Measurements from ENCODE around the gene ATCAY. TPM values are rescaled to one million over a fixed set of nuclear protein-coding genes. Genes with fewer than 3 reads are reported as not detected.

The ATCAY gene
- total RNA-seq, 4 donors from 2014 or later = not detected

DNA sequence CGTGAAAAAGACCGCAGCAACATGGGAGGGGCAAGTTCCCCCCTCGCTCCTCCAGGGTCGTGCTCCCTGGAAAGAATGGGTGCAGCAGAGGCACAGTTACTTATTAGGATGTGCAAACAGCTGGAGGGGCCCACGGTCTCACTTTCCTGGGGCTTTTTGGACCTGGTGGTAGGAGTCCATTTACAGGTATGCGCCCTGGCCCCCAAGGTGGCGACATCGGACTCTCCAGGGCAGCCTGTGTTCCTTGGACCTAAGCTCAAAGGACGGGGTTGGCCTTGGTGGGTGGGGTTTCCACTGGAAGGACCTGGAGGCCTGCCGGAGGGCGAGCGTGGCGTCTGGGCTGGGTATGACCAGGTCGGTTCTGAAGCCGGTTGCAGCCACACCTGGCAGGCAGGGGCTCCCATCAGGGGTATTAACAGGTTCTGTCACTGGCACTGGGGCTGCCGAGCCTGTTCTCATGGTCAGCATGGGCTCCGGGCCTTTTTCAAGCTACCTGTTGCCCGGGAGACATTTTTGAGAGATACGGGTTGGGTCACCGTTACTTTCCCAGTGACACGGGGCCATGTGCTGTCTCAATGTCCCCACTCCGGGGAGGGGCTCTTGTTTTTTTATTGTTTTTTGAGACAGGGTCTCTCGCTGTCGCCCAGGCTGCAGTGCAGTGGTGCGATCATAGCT lies 17.5 kb upstream of the ATCAY start:
- Histone ChIP-seq H3K4me3 (no peak overlapping the region), H3K4me1 (no peaks in the 10 kb centered on the region), H3K27me3 (peaks cover 0 to 41% (median 2%) of the 10 kb centered on the region in 4 donors), H3K36me3 (no peaks in the 10 kb centered on the region), H3K9me3 (no peaks in the 10 kb centered on the region), H3K27ac (no peak overlapping the region)
- no peak for DNase-seq
- intact Hi-C loops (cut with DNase I) = no loop called here
- WGBS, 2 donors = 66 to 77% methylated on average over 11 to 12 of the region's 25 CpGs
- TF ChIP-seq POLR2A (IDR thresholded peaks at IDR 0.05) = no peak
- TF ChIP-seq, protein P1, sequence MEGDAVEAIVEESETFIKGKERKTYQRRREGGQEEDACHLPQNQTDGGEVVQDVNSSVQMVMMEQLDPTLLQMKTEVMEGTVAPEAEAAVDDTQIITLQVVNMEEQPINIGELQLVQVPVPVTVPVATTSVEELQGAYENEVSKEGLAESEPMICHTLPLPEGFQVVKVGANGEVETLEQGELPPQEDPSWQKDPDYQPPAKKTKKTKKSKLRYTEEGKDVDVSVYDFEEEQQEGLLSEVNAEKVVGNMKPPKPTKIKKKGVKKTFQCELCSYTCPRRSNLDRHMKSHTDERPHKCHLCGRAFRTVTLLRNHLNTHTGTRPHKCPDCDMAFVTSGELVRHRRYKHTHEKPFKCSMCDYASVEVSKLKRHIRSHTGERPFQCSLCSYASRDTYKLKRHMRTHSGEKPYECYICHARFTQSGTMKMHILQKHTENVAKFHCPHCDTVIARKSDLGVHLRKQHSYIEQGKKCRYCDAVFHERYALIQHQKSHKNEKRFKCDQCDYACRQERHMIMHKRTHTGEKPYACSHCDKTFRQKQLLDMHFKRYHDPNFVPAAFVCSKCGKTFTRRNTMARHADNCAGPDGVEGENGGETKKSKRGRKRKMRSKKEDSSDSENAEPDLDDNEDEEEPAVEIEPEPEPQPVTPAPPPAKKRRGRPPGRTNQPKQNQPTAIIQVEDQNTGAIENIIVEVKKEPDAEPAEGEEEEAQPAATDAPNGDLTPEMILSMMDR (IDR thresholded peaks at IDR 0.05) = no peak

DNA sequence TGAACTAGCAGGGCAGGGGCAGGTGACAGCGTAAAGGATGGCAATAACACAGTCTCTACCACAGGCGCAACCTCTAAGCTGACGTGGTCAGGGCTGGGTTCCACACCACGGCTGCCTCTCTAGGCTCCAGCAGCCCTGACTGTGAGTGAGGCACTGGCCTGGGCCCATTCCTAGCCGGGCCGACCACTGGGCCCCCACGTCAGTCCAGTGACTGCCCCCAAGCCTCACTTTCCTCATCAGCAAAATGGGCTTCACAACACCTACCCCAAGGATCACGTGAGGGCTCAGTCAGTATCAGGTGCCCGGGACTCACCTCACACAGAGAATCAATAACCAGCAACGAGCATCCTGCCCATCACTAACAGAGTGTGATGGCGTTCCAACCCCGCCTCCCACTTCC lies 16.8 kb upstream of the ATCAY start:
- no peak for DNase-seq
- H3K27me3 ChIP-seq = peaks cover 1 to 48% (median 9%) of the 10 kb centered on the region in 4 donors
- WGBS, 2 donors = 63 to 70% methylated on average over 3 to 11 of the region's 12 CpGs
- TF ChIP-seq POLR2A (IDR thresholded peaks at IDR 0.05) = no peak
- intact Hi-C loops (cut with DNase I) = no loop called here
- no peak overlapping the region for H3K27ac ChIP-seq
- H3K4me3 ChIP-seq = no peak overlapping the region
- peaks cover 0 to under 1% (median 0%) of the 10 kb centered on the region in 3 donors for H3K9me3 ChIP-seq
- H3K4me1 ChIP-seq = peaks cover 0 to 2% (median 0%) of the 10 kb centered on the region in 3 donors
- no peaks in the 10 kb centered on the region for H3K36me3 ChIP-seq

DNA sequence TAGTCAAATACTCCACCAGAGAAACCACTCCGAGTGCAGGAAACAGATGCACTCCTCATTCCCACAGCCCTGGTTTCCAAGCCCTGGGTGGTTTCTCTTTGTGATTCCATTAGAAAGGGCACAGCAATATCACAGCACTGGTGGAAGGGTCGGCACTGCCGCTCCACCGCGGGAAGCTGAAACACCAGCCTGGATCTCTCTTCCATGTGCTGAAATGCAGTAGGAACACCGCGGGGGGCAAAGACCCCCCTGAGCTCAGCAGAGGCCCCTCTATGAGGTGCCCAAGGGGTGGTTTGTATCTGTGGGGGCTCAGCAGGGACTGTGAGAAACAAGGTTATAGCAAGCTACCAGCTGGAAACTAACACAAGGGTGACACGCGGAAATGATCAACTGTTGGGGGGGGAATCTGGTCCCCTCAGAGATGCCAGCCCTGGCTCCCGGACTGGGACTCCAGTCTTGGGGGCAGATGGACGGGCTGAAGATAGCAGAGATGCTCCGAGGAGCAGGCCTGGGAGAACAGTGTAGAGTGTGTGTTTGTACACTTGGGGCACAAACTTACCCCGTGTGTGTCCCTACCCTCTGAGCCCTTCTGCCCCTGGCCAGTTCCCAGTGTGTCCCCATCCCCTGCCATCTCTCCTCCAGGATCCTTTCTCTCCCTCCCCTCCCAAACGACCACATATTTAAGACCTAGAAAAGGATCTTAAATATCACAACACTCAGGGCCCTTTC lies 13.4 kb upstream of the ATCAY start:
- Histone ChIP-seq H3K27me3 (peaks cover 10 to 80% (median 16%) of the 10 kb centered on the region in 4 donors), H3K4me3 (no peak overlapping the region)
- intact Hi-C loops (cut with DNase I) = no loop called here

DNA sequence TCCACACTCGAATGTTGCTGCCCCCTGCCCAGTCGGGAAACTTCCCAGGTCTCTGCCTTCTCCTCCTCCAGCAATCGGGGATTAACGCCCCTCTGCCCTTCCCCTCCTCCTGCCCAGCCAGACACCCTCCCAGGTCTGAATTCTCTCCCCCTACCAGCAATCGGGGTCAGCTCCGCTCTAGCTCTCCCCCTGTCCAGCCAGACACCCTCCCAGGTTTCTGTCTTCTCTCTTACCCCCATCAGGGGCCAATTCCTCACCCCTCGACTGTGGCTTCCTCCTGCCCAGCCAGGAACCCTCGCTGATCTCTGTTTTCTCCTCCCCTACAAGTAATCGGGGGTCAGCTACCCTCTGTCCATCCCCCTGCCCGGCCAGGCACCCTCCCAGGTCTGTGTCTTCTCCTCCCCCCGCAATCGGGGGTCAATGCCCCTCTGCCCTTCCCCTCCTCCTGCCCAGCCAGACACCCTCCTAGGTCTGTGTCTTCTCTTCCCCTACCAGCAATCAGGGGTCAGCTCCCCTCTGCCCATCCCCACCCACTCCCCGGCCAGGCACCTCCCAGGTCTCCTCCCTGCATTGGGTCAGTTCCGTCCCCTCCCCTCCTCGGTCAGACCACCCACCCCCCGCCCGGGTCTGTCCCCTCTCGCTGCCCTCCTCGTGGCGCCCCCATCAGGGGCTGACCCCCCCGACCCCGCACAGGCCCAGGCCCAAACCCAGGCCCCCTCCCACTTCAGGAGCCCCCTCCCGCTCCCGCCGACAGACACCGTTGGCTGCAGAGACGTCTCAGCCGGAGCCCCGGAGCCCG lies 12.3 kb upstream of the ATCAY start:
- H3K4me3 ChIP-seq = peak overlapping the region in 2 of 4 donors; percentile 16 to 43
- no peak for TF ChIP-seq POLR2A (IDR thresholded peaks at IDR 0.05)
- TF ChIP-seq, protein P1 (IDR thresholded peaks at IDR 0.05) = no peak
- H3K27ac ChIP-seq = no peak overlapping the region
- DNase-seq = no peak
- 13 to 19% methylated on average over 17 of the region's 30 CpGs for WGBS, 2 donors
- H3K36me3 ChIP-seq = no peaks in the 10 kb centered on the region
- H3K27me3 ChIP-seq = peaks cover 10 to 81% (median 16%) of the 10 kb centered on the region in 4 donors
- peaks cover 0 to 8% (median 0%) of the 10 kb centered on the region in 3 donors for H3K4me1 ChIP-seq
- H3K9me3 ChIP-seq = peaks cover 0 to 7% (median 4%) of the 10 kb centered on the region in 3 donors
- intact Hi-C loops (cut with DNase I) = no loop called here

More for the DNA sequence above, 13.4 kb upstream of the ATCAY start:
- peaks cover 0 to 8% (median 0%) of the 10 kb centered on the region in 3 donors for H3K4me1 ChIP-seq
- WGBS, 2 donors = 40 to 64% methylated on average over 10 to 14 of the region's 14 CpGs
- H3K36me3 ChIP-seq = no peaks in the 10 kb centered on the region
- TF ChIP-seq, protein P1 (IDR thresholded peaks at IDR 0.05) = no peak
- no peak for TF ChIP-seq POLR2A (IDR thresholded peaks at IDR 0.05)
- H3K9me3 ChIP-seq = peaks cover 0 to 7% (median 4%) of the 10 kb centered on the region in 3 donors
- H3K27ac ChIP-seq = no peak overlapping the region
- no peak for DNase-seq

DNA sequence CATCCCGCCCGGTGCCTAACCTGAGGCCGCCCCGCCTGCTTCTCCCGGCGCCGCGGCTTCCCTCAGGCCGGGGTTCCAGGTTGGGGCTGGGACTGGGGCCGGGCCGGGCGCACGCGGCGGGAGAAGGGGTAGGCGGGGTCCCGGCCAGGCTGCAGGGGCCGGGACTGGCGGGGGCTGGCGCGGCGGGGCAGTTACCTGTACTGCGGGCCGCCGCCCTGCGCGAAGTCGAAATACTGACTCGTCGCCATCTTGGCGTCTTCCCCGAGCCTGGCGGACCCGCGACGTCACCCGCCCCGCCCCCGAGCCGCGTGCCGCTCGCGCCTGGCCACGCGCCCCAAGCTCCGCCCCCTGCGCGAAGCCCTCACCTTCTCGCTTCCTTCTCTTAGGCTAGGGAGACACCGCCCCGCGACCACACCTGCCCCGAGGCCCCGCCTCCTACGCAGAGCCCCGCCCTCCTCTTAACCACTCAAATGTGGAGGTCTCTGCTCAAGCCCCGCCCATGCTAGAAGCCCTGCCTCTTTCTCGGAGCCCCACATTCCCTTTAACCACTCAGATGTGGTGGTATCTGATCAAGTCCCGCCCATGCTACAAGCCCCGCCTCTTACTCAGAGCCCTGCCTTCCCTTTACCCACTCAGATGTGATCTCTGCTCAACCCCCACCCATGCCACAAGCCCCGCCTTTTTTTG lies 11.6 kb upstream of the ATCAY start, which contains the start of gene ZFR2:
Gene ZFR2 (minus strand): TSS at position 269 of the 687 bp plus-strand sequence. CDS start 21 bp downstream, at position 248.
- no peak for DNase-seq

More for the DNA sequence above, 11.6 kb upstream of the ATCAY start, which contains the start of gene ZFR2:
- Histone ChIP-seq H3K36me3 (no peaks in the 10 kb centered on the region), H3K4me1 (peaks cover 0 to 8% (median 0%) of the 10 kb centered on the region in 3 donors), H3K27me3 (peaks cover 10 to 75% (median 16%) of the 10 kb centered on the region in 4 donors), H3K27ac (no peak within 1 kb of the TSS), H3K9me3 (peaks cover 0 to 7% (median 4%) of the 10 kb centered on the region in 3 donors), H3K4me3 (peak within 1 kb of the TSS in 2 of 4 donors; percentile 16 to 43)
- intact Hi-C loops (cut with DNase I) = no loop called here
- TF ChIP-seq POLR2A (IDR thresholded peaks at IDR 0.05) = no peak
- TF ChIP-seq, protein P1 (IDR thresholded peaks at IDR 0.05) = no peak
- WGBS, 2 donors = 18 to 27% methylated on average over 8 to 28 of the region's 62 CpGs

All from esophagus squamous epithelium (tissue), 5 donors.